NCI-H524 (cell line): ENCODE data around the gene ACER3.
A peak's percentile ranks its signal among the peaks of the same experiment; 100 is the strongest.
"Not testable (repeated sequence)": the region's sequence is repeated elsewhere in the genome, so short reads cannot be mapped to it uniquely, and the experiment has no call there.

ENCODE experiments used
- DNase-seq, 2 experiments: peaks; one replicate each; lab custom pipeline; 2025; lab: John Stamatoyannopoulos, UW

Gene ACER3

GRCh38 chr11:76860539-76861475 is at the start of gene ACER3:
Gene ACER3 (plus strand): TSS chr11:76860918. CDS start chr11:76860977, 59 bp downstream.
- peak; percentile 58 to 87 for DNase-seq

DNA sequence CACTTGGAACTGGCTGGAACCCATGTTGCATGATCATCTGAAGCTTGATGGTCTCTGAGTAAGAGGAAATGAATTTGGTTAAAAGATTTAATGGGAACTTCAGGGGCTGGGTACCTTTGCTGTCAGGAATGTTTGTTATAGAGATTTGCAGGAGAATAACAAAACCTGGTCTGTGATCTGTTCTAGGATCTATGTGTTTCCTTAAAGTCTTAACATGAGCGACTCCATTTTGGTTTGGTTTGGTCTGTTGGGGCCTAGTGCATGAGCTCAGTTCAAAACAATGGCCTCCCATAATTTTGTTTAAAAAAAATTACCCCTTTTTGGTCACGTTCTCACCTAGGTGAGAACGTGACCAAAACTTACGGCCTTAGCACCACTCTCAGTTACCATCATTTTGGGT is 49.5 kb upstream of the ACER3 start:
- no peak for DNase-seq

- no peak for DNase-seq
These were observed 46.3 kb upstream of the ACER3 start for GRCh38 chr11:76814414-76814813.

DNA sequence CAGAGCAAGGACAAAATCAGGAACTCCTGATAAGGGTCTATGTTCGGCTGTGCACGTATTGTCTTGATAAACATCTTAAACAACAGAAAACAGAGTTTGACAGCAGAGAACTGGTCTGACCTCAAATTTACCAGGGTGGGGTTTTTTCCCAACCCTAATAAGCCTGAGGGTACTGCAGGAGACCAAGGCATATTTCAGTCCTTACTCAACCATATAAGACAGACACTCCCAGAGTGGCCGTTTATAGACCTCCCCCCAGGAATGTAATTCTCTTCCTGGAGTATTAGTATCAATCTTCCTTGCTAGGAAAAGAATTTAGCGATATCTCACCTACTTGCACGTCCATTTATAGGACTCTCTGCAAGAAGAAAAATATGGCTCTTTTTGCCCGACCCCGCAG is 45.0 kb upstream of the ACER3 start:
- not testable (repeated sequence) for DNase-seq

DNA sequence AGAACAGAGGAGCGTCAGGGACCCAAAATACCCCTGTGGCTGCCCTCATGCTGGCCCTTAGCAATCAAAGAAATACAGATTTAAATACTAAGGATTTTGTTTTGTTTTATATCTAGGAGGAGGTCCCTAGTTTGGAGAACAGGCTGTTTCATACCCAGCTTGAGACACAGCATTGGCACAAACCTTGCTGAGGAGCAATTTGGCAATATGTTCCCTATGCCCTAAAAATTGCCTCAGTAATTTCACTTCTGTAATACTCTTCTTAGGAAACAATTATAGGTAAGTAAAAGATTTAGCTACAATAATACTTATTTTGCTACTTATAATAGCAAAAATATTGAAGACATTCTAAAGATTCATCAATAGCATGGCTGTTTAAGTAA is 40.5 kb upstream of the ACER3 start:
- no peak for DNase-seq

GRCh38 chr11:76821396-76821795 is 39.3 kb upstream of the ACER3 start:
- DNase-seq: not testable (repeated sequence)

- no peak for DNase-seq
These were observed 38.3 kb upstream of the ACER3 start for GRCh38 chr11:76822406-76822805.

- no peak for DNase-seq
These were observed 37.2 kb upstream of the ACER3 start for GRCh38 chr11:76823481-76824028.

DNA sequence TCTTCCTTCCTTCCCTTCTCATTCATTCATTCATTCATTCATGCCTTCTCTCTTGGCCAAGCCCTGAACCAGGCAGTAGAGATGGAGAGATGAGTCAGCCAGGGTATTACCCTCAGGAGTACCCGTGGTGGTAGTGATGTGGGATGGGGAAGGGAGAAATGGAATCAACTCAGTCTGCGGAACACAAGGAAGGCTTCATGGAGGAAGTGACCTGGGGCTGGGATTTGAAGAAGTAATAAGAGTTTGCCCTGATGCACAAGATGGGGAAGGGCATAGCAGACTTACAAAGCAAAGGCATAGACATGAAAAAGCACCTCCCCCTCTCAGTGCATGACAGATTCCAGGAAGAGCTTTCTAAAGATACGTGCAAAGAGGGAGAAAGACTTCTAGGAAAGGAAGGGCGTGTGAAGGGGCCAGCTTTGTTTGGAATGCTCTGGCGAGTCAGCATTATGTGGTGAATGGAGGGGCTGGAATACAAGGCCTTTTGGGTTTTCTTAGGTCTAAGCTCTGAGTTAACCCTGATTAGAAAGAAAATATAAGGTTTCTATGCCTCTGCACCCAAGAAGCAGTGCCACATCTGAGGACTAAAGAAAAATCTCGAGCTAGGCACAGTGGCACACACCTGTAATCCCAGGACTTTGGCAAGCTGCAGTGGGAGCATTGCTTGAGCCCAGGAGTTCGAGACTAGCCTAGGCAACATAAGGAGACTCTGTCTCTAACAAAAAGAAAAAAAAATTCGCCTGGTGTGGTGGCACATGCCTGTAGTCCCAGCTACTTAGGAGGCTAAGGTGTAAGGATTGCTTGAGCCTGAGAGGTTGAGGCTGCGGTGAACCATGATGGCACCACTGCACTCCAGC is 36.4 kb upstream of the ACER3 start:
- DNase-seq: no peak

- DNase-seq: no peak
These were observed 35.6 kb upstream of the ACER3 start for GRCh38 chr11:76824980-76825725.

- DNase-seq: peak in 1 of 2 experiments; percentile 25
These were observed 34.9 kb upstream of the ACER3 start for GRCh38 chr11:76825726-76826396.

- not testable (repeated sequence) for DNase-seq
These were observed 34.2 kb upstream of the ACER3 start for GRCh38 chr11:76826508-76826907.

- DNase-seq: not testable (repeated sequence)
These were observed 33.7 kb upstream of the ACER3 start for GRCh38 chr11:76827005-76827404.

DNA sequence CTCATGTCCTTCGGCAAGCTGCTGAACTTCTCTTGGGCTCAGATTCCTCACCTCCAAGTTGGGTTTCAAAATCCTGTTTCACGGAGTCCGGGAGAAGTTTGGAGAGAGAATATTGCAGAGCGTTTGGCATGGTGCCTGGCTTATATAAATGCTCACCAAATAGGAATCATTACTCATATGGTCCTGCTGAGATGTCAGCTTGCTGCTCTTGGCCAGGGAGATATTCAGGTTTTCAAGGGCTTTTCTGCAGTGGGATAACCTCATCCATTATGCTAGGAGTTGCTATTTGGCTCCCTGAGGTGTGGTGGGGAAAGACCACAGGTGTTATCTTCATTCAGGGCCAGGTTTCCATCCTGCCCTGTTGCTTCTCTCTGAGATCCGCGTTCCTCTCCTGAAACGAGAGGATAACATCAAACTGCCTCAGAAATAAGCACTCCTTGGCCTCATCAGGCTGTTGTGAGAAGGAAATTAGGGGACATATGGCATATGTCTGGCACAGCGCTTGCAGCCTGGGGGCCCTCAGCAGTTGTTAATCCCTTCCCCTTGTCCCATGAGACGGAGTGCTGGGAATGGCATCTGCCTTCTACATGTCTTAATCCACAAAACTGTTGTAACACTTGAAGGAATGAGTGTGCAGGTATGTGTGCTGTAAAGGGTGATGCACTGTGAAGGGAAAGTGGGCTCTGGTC is 29.9 kb upstream of the ACER3 start:
- peak; percentile 96 to 97 for DNase-seq

DNA sequence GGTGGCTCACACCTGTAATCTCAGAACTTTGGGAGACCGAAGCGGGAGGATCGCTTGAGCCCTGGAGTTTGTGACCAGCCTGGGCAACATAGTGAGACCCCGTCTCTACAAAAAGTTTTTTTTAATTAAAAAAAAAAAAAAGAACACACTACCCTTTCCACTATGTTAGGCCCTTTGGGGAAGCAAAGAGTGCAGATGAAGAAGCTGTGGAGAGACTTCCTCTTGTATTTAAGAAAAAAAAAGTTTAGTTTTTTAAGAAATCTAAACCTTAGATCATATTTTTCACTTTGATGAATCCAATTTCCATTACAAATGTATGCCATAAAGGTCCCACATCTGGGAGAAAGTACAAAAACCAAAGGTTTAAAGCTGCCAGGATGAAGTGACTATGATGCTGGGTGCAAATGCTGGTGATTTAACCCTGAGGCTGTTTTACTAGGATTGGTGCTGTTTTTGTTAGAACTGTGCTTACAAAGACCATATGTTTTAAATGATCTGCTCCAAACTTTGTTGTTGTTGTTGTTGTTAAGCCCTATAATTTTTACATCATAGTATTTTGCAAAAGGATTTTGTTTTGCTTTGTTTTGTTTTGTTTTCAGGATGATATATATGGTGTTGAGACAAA is 28.9 kb upstream of the ACER3 start:
- DNase-seq: no peak

DNA sequence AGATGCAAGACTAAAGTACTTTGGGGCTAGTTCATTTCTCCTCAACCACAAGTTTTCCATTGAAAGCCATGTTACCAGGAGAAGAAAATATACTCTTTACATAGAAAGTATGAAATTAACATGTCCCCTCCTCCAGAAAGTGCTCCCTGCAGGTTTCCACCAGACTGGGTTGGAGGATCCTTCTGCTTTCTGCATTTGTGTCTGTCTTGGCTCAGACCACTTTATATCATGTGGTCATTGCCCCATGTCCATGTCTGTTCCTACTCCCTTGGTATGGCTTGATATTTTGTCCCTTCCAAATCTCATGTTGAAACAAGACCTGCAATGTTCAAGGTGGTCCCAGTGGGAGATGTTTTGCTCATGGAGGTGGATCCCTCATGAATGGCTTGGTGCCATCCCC is 28.4 kb upstream of the ACER3 start:
- DNase-seq: no peak

DNA sequence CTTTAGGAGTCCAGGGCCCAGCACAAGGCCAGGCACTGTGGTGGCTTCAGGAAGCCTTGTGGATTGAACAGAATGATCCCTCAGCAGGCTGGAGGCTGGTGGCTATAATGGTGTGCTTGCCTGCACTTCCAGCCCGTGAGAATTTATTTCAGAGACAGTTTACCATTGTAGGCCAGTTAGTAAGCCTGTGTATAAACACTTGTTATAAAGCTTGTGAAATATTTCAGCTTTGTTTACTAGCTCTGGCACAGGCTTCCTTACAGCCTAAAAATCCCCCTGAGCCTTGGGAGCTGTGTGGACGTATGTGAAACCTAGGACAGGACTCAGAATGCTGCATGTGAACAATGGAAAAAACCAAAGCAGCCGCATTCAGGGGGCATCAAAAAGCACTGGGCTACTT is 26.6 kb upstream of the ACER3 start:
- DNase-seq: no peak

DNA sequence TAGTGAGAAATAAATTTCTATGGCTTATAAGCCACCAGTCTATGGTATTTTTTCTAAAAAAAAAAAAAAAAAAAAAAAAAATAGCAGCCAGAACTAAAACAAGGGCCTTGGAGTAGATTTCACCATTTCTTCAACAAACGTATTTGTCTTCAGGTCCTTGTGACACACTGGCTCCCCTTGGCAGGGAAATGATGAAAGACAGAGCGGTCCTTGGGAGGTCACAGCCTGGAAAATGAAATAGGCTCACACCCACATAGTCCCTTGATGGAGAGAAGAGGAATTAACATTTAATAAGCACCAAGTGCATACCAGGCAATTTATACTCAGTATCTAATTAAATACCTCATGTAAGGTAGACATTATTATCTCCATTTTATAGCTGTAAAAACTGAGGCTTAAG is 25.7 kb upstream of the ACER3 start:
- no peak for DNase-seq

DNA sequence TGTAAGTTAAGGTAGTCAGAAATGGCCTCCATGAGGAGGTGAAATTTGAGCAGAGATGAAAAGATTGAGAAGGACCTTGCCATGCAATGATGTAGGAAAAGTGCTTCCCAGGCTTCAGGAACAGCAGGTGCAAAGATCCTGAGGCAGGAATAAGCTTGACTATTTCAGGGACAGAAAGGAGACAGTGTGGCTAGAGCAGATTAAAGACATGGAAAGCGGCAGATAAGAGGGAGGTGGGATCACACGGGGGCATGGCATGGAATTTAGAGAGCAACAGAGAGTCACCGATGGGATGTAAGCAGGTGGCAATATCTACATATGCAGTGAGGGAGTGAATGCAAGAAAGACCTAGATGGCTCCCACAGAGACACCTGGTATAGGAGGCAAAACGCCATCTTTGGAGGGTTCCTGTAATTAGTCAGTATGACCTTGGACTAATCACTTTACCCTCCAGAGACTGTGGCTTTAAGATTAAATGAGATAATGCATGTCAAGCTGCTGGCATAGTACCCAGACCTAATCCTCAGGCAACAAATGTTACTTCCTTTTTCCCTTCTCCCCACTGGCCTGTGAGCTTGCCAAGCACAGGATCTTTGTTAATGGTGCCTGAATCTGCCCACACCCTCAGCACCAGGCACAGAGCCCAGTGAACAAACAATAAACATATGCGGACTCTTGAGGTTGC is 24.6 kb upstream of the ACER3 start:
- DNase-seq: peak in 1 of 2 experiments; percentile 11
